NCI-H748 treated with DMSO at 0.1 percent for 48 hours (cell line): ENCODE measurements around the gene CASP12.
"Not testable (repeated sequence)": the region's sequence is repeated elsewhere in the genome, so short reads cannot be mapped to it uniquely, and the experiment has no call there.

ENCODE experiments used
- DNase-seq: peaks from one replicate; lab custom pipeline; 2025; lab: John Stamatoyannopoulos, UW

The CASP12 gene

DNA sequence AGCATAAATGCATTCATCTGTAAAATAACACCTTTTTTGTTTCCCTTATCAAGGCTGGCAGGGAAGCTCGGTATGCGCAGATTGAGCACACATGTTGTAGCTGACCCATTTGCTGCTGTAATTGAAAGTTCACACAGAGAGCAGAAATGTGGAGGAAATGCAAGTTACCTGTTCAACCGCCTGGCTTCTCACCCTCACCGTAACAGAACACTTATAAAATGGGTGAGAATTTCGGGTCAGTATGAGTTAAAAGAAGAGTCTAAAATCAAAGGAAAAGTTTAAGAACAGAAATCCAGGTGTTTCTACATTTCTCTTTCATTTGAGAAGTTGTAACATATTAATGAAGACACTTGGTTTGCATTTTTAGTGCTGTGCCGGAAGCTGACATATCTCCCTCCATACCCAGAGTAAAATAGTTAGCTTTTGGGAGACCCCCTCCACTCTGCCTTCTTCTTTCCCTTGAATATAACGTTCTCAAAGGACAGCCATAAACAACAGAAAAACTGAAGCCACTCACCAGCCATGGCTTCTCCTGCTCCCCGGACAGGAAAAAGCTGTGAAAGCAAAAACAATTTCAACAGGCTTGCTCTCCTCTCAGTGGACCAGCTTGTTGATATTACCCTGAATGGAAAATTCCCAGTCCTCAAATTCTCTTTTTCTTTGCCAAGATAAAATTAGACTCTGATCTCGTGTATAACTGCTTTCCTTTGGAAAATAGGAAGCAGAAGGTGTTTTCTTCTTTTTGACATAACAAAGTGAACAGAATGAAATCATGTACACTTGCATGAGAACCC, at the start of gene CASP12:
Gene CASP12, minus strand, starts transcription at position 570 of the 794 bp plus-strand sequence.
- no peak for DNase-seq

DNA sequence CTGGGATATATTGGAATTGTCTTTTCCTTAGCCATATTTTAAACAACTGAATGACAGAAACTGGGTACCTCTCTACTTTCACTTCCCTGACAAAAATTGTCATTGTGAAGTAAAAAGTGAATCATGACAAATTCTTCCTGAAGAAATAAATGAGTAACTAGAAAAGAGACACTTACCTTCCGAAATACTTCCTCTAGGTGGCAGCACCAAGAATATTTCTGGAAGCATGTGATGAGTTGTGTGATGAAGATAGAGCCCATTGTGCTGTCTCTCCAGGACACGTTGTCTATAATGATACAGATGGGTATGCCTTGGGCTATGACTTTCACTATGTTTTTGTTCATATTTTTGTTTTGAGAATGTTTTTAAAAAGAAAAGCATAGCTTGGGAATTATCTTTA, 48.6 kb upstream of the CASP12 start:
- DNase-seq: peak; percentile 3

DNA sequence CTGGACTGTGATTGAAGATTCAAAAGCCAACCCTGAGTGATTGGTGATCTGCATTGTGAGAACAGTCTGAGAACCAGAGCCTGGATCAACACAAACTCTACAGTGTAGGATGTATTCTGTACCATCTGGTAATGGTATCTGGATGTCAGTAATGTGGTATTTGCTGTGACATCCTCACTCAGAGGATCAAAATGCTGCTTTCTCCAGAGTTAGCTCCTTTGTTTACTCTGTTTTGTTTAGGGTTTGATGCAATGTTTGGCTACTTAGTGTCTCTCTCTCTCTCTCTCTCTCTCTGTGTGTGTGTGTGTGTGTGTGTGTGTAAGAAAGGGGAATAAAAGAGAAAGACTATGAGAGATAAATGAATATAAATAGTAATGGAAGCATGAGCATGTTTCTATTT, 45.8 kb upstream of the CASP12 start:
- DNase-seq: no peak

DNA sequence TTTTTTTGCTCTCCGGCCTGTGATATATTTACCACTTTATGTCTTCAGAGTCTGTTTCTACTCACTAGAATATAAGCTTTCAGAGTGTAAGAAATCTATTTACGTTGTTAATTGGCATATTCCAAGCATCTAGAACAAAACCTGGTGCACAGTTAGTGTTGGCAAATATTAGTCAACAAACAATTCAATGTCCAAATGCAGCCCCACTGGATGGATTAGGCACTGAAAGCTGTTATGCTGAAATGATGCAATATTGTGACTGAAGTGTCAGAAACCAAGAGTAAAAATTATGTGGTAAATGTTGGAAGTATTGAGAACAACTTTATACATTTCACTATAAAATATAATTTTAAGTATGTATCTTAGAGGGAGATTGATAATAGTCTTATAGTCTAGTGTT, 45.3 kb upstream of the CASP12 start:
- DNase-seq: no peak

DNA sequence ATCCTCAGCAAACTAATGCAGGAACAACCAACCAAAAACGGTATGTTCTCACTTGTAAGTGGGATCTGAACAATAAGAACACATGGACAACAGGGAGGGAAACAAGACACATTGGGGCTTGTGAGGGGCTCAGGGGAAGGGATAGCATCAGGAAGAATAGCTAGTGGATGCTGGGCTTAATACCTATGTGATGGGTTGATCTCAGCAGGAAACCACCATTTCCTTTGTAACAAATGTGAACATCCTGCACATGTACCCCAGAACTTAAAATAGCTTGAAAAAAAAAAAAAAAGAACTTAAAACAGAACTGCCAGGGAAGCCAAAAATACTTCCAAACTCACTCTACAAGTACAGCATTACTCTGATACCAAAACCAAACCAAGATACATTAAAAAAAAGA, 36.3 kb upstream of the CASP12 start:
- DNase-seq: no peak

DNA sequence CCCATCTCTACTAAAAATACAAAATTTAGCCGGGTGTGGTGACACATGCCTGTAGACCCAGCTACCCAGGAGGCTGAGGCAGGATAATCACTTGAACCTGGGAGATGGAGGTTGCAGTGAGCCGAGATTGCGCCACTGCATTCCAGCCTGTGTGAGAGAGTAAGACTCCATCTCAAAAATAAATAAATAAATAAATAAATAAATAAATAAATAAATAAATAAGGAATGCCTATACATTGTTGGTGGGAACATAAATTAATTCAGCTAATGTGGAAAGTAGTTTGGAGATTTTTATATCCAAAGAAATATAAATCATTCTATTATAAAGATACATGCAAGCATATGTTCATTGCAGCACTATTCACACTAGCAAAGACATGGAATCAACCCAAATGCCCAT, 35.8 kb upstream of the CASP12 start:
- DNase-seq: not testable (repeated sequence)

DNA sequence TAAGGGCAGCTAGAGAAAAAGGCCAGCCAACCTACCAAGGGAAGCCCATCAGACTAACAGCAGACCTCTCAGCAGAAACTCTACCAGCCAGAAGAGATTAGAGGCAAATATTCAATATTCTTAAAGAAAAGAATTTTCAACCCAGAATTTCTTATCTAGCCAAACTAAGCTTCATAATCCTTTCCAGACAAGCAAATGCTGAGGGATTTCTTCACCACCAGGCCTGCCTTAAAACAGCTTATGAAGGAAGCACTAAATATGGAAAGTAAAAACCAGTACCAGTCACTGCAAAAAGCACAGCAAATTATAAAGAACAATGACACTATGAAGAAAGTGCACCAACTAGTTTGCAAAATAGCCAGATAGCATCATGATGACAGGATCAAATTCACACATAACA, 30.6 kb upstream of the CASP12 start:
- no peak for DNase-seq

DNA sequence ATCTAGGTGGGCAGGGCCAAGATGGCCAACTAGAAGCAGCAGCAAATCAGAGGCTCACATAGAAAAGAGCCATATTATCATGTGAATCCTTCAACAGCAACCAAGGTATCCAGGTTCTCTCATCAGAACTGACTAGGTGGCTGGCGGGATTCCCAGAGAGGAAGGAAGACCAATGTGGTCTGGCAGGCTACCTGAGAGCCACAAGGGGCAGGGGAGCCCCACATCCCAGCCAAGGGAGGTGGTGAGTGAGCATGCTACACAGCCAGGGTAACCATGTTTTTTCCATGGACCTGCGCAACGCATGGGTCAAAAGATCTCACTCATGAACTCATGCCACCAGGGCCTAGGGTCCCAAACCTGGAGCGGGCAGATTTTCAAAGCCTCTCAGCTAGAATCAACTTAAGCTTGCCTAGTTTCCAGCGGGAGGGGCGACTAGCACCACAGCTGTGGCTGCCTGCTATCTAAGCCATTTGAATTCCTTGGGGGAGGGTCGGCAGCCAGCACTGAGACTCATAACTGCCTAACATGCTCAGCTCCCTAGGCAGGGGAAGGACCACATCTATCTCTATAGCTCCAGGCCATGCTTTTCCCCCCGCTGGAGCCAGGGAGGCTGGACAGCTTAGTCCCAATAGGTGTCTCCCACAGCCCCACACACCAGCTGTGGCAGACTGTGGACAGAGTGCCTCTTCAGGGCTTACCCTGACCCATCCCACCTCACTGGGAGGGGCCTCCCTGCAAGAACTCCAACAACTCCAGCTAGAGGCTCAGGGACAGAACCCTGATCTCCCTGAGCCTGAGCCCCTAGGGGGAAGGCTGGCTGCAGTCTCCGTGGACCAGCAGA, 28.7 kb upstream of the CASP12 start:
- no peak for DNase-seq

DNA sequence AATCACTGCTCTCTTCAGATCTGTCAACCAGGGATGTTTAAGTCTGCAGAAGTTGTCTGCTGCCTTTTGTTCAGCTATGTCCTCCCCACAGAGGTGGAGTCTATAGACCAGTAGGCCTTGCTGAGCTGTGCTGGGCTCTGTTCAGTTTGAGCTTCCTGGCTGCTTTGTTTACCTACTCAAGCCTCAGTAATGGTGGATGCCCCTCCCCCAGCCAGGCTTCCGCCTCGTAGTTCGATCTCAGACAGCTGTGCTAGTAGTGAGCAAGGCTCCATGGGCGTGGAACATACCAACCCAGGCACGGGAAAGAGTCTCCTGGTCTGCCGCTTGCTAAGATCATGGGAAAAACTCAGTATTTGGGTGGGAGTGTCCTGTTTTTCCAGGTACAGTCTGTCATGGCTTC, 27.6 kb upstream of the CASP12 start:
- no peak for DNase-seq

DNA sequence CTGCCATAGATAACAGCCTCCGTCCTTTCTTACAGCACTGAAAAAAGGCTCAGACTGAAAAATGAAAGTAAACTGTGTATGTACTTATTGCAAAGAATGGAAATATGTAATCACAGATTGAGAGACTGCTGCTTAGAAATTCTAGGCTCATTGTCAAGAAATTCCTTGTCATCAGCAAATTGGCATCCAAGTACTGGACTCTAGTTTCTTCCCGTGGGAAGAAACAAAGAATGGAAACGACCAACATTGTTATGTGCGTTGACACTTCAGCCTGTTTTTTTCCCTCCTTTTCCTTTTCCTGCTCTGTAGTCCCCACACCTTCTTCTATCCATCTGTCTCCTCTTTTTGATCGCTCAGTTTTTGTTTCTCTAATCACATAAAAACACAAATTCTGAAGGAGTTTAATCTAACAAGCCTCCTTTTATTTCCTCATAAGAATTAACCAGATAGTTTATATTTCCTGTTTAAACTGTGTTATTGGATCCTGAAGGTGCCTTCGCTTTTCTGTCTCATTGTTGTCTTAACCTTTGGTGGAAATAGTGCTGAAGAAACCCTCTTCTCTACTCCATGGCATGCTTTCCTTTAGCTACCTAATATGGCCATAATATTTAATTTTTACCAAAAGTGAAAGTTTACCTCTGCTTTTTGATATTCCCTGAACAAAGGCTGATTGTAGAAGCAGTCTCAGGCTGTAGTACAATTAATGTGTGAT, 20.0 kb upstream of the CASP12 start:
- no peak for DNase-seq

DNA sequence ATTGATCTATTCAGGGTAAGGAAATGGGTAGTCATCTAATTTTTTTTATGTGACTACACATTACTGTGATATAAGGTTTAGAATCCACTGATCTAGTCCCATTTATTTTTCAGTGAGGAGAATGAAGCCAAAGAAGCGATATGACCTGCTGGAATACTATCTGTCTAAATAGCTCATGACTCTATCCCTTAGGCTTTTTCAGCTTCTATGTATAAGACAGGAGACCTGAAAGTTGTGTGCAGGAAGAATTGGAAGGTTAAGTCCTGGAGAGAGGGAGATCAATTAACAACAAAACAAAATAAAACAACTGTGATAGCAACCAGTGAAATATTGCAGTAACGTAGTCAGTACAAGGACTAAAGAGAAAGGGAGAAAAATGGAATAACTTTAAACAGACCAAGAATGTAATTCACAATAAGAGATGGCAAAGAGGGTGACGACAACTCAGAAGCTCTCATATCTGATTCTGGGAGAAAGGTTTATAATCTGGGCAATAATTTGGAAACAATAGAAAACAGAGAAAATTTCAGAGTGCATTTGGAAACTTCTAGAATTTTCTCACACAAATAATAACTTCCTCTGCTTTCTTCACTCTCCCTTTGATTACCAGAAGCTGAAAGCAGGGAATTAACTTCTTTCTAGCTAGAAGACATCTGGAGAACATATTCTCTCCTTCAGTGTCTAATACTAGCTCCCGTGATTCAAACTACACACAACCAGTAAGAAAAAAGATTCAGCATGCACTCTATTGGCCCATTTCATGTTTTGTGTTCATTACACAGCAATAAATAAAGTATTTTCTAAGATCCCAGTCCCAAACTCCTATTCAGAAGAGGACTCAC, 19.2 kb upstream of the CASP12 start:
- no peak for DNase-seq

DNA sequence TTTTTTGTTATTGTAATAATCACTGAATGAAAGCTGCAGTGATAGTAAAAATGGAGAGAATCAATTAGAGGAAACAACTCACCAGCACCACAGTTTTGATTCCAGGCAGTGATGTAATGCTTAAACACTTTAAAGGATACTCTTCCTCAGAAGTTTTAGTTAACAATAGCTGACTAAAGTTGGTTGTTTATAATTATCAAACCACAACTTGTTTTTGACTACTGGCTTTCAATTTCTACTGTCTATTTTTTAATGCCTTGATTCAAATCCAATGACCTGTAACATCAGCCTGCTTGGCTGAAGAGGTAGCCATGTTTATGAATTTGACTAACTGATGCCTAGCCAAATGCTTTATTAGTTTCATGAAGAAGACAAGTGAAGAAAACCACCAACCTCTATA, 18.2 kb upstream of the CASP12 start:
- DNase-seq: no peak

DNA sequence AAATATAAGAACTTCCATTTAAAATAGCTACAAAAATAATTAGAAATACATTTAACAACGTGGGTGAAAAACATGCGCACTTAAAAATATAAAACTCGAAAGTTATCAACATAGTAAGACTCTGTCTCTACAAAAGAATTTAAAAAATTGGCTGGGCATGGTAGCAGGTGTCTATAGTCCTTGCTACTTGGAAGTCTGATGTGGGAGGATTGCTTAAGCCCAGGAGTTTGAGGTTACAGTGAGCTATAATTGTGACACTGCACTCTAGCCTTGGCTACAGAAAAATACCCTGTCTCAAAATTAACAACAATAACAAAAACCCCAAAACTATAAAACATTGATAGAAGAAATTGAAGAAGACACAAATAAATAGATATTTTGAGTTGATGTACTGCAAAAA, 13.8 kb upstream of the CASP12 start:
- DNase-seq: no peak

DNA sequence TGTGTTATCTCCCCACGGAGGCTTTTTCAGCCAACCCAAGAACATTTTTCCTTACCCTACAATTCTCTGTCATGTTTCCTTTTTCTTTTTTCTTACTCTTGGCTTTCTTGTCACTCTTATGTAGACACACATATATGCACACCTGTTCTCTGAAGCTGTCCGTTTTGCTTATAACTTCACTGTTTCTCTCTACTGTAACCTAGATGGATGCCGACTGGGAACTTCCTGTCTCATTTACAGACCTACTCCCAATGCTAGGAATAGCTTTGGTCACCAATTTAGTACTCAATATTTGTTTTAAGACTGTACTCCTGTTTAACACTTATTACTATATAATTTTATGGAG, 9.9 kb upstream of the CASP12 start:
- no peak for DNase-seq

DNA sequence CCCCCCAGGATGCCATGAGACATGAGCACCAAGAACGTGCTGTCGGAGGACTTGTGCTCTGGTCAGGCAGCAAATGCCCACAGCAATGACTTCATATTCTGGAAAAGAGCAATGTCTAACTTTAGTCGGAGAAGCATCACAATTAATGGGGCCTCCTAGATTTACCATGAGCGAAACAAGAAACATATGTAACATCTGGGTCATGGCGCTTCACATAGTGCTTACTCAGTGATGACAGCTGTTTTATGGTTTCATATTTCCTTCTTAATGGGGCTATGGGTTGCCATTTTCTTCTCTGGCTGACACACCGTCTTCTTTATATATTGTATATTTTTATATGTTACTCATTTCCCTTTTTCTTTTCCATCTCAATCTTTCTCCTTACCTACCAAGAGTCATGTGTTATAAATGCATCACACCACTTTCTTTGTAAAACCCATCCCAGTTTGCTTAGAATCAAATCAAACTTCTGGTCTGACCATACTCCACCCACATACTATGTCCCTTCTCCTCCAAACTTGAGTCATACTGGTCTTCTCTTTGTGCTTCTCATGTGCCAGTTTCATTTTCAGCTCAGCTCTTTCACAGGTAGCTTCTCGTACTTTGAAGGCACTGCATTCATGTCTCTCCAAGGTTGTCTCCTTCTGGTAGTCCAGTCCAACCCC, 9.4 kb upstream of the CASP12 start:
- no peak for DNase-seq

DNA sequence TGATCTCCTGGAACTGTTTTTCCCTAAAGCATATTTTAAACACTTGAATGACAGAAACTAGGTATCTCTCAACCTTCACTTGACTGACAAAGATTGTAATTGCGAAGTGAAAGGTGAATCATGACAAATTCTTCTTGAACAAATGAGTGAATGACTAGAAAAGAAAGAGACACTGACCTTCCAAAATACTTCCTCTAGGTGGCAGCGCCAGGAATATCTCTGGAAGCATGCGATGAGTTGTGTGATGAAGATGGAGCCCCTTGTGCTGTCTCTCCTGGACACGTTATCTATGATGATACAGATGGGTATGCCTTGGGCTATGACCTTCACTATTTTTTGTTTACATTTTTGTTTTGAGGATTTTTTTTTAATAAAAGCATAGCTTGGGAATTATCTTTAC, 7.0 kb upstream of the CASP12 start:
- DNase-seq: no peak

DNA sequence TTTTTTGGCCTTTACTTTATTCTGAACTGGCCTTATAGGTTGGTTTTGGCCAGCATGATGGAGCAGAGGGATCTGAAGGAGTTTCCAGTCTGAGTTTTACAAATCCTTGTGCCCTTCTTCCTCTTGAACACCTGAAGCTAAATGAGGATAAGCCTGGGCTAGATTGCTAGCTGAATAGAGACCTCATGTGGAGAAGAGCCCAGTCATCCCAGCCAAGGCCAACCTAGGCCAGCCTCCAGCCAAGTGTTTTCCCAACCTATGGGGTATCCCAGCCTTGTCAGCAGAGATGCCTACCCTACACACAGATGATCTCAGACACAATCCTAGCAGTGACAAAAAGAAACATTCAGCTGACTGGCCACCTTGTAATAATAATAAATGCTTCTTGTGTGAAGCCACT, 966 bp upstream of the CASP12 start:
- no peak for DNase-seq

DNA sequence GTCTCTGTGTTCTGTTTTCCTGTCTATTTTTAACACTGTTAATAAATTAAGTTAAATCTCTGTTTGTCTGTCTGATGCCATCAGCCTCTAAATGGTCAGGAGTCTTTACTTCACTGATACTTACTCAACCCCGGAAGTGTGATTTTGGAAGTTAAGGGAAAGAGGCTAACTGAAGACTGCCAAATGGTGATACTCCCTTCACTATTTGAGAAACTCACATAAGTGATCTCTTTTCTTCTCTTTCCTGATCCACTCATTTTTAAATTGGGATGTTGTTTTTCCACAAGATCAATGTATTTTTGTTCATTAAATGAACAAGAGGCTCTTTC, 389 bp upstream of the CASP12 start:
- no peak for DNase-seq

DNA sequence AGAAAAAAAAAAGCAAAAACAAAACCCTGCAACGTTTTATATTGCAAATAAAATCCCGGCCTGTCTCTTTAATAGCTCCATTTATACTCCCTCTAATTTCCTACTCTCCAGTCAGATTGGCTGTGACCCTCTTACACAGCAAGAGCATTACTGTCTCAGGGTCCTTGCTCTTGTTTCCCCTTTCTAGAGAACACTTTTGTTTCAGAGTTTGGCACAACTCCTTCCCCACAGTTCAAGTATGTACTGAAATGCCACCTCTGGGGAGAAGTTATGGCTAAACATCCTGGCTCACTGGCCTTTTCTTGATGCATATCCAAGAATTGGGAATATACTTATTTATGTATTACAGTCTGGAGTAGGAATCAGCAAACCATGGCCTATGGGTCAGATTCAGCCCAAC, 2.6 kb downstream of the CASP12 start:
- no peak for DNase-seq

DNA sequence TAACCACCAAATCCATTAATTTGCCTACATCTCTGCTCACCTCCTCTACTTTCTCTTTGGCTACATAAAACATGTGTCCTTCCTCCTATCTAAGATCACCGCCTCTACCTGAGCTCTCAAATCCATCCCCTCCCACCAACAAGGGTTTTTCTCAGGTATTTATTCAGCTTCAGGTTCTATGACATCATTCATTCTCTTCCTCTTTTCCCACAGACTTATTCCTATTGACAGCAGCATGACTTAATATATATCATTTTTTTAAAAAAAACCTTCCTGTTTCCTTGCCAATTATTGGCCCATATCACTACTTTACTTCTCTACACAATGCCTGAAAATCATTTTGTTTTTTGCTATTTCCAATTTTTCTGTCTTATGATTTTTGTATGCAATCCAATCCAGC, 4.4 kb downstream of the CASP12 start:
- no peak for DNase-seq

DNA sequence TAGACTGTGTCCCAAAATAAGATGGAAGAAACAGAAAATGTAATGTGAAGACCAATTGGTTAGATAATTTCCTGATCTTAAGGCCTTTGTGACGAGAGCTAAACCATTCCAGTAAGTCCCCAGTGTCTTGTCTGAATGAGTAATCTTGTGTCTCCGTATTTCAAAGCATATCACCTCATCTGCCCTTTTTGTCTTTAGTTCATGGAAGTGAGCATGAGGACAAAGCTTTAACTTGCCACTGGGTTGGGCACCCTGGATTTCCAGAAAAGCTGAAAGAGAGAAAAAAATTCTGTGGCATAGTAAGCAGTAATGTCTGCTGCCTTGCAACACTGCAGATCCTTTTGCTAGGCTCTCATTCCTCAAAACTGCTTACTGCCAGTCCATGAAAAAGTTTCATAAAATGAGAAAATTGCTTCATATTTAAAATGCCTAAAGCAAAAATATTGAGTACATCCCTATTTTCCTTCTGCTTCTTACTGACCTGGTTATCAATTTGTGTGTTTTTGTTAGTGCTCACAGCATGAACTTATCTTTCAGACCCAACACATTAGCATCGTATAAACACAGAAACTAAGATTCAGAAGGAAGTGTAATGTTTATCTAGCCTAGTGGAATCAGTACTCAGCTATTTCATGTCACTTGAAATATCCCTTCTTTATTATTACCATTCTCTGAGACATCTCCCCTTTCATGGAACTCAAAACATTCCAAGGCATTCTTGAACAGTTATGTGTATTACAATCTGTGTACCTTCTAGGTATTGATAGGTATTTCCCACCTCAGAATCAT, 5.3 kb downstream of the CASP12 start:
- no peak for DNase-seq
